Cardiac septum (tissue), 1 donor: Measurements from ENCODE around the gene MYO1F. TPM values are rescaled to one million over a fixed set of nuclear protein-coding genes. Genes with fewer than 3 reads are reported as not detected.
"Not testable (repeated sequence)": the region's sequence is repeated elsewhere in the genome, so short reads cannot be mapped to it uniquely, and the experiment has no call there.

Experiments
- DNase-seq: peaks from one replicate; pipeline ENCODE4 v3.0.0-alpha.2; 2020; ENCODE audit warnings: low spot score
- intact Hi-C: fragments of 100-400 bp; cut with DNase I; formaldehyde crosslinking; loops from one replicate; pipeline ENCODE4 v1.14.0; 2022
- total RNA-seq: library from RNA; stranded (reverse); fragmentation: NEBNext Ultra II Directional; extraction: Animal tissue kit (Norgen Biotek cat#: 25700); gene quantifications from one replicate; pipeline ENCODE4 v1.2.1, GENCODE V29; 2021
- donor health status: DM: no; HTN: no; CAD: no.

MYO1F gene
- total RNA-seq, 1 donor from 2014 or later, result 9.0 TPM

- intact Hi-C loops, result no loop called here
- DNase-seq, result no peak
These were observed 24.6 kb upstream of the MYO1F start for GRCh38 chr19:8601796-8602195.

DNA sequence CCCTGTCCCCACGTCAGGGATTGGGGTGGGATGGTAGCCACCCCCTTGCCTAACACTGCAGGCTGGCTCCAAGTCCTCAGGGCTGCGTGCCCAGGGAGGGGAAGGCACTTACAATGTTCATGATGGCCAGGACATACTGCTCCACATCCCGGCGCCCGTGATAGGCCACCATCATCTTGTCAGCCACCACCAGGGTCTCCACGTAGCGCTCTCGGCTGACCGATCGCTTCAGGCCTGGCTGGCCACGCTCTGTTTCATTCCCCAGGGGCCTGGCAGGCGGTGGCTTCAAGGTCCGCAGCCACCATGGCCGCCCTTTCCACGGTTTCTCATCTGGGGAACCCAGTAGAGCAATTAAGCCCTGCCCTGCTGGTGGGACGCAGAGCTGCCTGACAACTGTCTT, 23.6 kb upstream of the MYO1F start:
- intact Hi-C loops, result no loop called here
- no peak for DNase-seq

DNA sequence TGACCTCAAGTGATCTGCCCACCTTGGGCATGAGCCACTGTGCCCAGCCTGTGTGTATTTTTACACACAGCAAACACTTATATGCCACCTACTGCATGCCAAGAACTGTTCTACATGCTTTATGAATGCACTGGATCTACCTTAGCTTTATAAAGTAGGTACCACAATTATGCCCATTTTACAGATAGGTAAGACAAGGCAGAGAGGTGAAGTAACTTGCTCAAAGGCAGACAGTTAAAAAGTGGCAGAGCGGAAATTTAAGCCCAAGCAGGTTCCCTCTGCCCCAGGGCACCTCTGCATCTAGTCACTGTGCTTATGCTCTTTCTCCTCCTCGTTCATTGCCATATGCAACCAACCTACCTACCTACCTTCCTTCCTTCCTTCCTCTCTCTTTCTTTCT, 22.8 kb upstream of the MYO1F start:
- DNase-seq, result no peak
- intact Hi-C loops, result no loop called here

- intact Hi-C loops, result no loop called here
- DNase-seq, result no peak
These were observed 18.9 kb upstream of the MYO1F start for GRCh38 chr19:8596168-8596567.

GRCh38 chr19:8595651-8596050, 18.4 kb upstream of the MYO1F start:
- intact Hi-C loops, result no loop called here
- DNase-seq, result no peak

DNA sequence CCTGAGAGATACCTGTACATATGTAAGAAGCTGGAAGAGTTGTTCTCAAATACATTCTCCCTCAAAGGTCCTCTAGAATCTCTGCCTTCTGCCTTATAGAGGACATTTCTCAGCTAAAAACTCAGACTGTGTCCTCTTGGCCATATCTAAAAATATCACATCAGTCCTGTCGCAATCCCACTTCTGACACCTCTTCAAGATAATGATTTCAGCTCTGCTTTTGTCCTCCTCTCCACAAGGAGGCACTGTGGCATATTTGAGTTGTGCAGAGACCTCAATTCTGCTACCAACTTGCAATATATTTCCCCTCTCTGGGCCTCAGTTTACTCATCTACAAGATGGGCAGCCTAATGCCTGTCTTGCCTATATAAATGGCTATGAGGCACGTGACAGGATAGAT, 16.7 kb upstream of the MYO1F start:
- intact Hi-C loops, result no loop called here
- DNase-seq, result no peak

- DNase-seq, result peak; percentile 96
- intact Hi-C loops, result no loop called here
These were observed 15.2 kb upstream of the MYO1F start for GRCh38 chr19:8592231-8593009.

- intact Hi-C loops, result no loop called here
- DNase-seq, result no peak
These were observed 12.0 kb upstream of the MYO1F start for GRCh38 chr19:8589177-8589714.

GRCh38 chr19:8585894-8586750, 8.9 kb upstream of the MYO1F start:
- peak; percentile 89 for DNase-seq

GRCh38 chr19:8584965-8585893, 8.0 kb upstream of the MYO1F start:
- no peak for DNase-seq
- intact Hi-C loops, result no loop called here

More at GRCh38 chr19:8585894-8586750, 8.9 kb upstream of the MYO1F start:
- intact Hi-C loops, result no loop called here

GRCh38 chr19:8580710-8581281, 3.6 kb upstream of the MYO1F start:
- peak; percentile 93 for DNase-seq
- intact Hi-C loops, result no loop called here

GRCh38 chr19:8578642-8579265, 1.5 kb upstream of the MYO1F start:
- DNase-seq, result peak; percentile 90
- intact Hi-C loops, result loop anchor here (5.0 kb wide), 1 partner anchor 226 kb away; no protein-coding TSS in a partner anchor

DNA sequence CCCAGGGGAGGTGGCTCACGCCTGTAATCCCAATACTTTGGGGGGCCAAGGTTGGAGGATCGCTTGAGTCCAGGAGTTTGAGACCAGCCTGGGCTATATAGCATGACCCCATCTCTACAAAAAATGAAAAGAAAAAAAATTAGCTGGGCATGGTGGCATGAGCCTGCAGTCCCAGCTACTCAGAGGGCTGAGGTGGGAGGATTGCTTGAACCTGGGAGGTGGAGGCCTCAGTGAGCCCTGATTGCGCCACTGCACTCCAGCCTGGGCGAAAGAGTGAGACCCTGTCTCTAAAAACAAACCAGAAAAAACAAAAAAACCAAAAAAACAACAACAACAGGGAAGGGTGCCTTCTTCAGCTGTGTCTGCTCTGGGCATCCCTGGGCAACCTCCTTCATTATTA, 499 bp upstream of the MYO1F start:
- no peak for DNase-seq
- intact Hi-C loops, result loop anchor here (5.0 kb wide), 1 partner anchor 225 kb away; no protein-coding TSS in a partner anchor

DNA sequence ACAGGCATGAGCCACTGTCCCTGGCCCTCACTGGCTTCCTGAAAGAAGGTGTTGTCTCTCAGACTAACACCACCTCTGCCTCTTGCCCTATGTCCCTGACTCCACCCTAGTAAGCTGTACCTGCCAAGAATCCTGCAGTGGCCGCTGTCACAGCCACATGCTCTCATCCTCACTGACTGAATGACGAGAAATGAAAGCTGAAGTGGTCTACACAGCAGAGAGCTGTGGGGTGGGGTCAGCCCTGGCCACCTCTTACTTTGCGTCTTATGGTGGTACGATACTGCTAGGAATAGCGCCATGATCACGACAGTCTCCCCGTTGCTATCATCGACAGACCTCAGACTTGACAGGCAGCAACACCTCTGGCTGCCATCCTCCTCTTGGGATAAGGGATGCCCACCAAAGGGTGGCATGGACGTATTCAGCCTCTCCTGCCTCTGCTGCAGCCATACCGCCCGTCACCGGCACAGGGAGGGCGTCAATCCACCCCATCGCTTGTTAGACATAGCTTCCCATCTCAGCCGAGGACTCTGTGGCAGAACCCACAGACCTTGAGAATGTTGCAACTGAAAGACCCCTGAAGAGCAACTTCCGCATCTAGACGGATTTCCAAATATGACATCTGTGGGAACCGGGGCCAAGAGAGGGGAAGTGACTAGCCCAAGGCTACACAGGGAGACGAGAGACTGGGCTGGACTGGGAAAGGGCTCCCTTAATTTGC, 809 bp downstream of the MYO1F start:
- intact Hi-C loops, result loop anchor here (5.0 kb wide), 1 partner anchor 224 kb away; no protein-coding TSS in a partner anchor
- DNase-seq, result no peak

GRCh38 chr19:8575467-8575997, 1.7 kb downstream of the MYO1F start:
- intact Hi-C loops, result loop anchor here (5.0 kb wide), 1 partner anchor 223 kb away; no protein-coding TSS in a partner anchor

GRCh38 chr19:8574619-8574922, 2.7 kb downstream of the MYO1F start:
- DNase-seq, intact Hi-C loops: not testable (repeated sequence)

More at GRCh38 chr19:8575467-8575997, 1.7 kb downstream of the MYO1F start:
- peak; percentile 79 for DNase-seq

DNA sequence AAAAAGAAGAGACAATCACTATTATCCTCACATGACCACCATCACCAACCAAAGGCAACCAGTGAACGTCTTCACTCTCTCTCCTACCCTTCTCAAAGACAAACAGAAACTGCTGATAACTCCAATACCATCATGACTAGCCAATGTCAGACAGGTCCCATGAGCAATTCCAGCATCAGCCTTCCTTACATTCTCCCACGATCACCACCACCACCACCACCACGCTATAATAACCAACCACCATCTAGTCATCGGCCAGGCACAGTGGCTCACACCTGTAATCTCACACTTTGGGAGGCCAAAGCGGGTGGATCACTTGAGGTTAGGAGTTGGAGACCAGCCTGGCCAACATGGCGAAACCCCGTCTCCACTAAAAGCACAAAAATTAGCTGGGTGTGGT, 3.9 kb downstream of the MYO1F start:
- no peak for DNase-seq
- intact Hi-C loops, result no loop called here

GRCh38 chr19:8571006-8571411, 6.2 kb downstream of the MYO1F start:
- DNase-seq, result peak; percentile 90
- intact Hi-C loops, result no loop called here
